IMR-90 (cell line): Measurements from ENCODE around the gene PTCH1.

Experiments
- BHLHE40 ChIP-seq: fragments of 150-350 bp; IDR thresholded peaks from 2 replicates; pipeline ENCODE4 v1.6.1; 2016; ENCODE audit warnings: mild to moderate bottlenecking, low read depth, low read length
- CHD1 ChIP-seq: IDR thresholded peaks from 2 replicates; pipeline ENCODE4 v1.6.1; 2012; ENCODE audit warnings: low read depth, low read length, improper control_type of control experiment
- FOS ChIP-seq: fragments of 150-350 bp; IDR thresholded peaks from 2 replicates; pipeline ENCODE4 v1.6.1; 2016; ENCODE audit warnings: low read depth, low read length
- MAFK ChIP-seq: IDR thresholded peaks from 2 replicates; pipeline ENCODE4 v1.6.1; 2012; ENCODE audit warnings: low read depth, low read length, improper control_type of control experiment
- MAZ ChIP-seq: IDR thresholded peaks from 2 replicates; pipeline ENCODE4 v1.6.1; 2012; ENCODE audit warnings: low read depth, mild to moderate bottlenecking, low read length, improper control_type of control experiment, moderate library complexity, borderline replicate concordance
- MXI1 ChIP-seq: IDR thresholded peaks from 2 replicates; pipeline ENCODE4 v1.6.1; 2012; ENCODE audit warnings: low read depth, mild to moderate bottlenecking, low read length, moderate library complexity, borderline replicate concordance
- POLR2A ChIP-seq: IDR thresholded peaks from 2 replicates; pipeline ENCODE4 v1.6.1; 2012; ENCODE audit warnings: mild to moderate bottlenecking, low read depth, low read length
- RAD21 ChIP-seq: IDR thresholded peaks from 2 replicates; pipeline ENCODE4 v1.6.1; 2012; ENCODE audit warnings: low read length, improper control_type of control experiment
- RFX5 ChIP-seq: IDR thresholded peaks from 2 replicates; pipeline ENCODE4 v1.8.0; 2012; ENCODE audit warnings: low read depth, mild to moderate bottlenecking, low read length, moderate library complexity
- SMC3 ChIP-seq: fragments of 150-350 bp; IDR thresholded peaks from 2 replicates; pipeline ENCODE4 v1.6.1; 2016; ENCODE audit warnings: low read depth, mild to moderate bottlenecking, antibody characterized with exemption, low read length, moderate library complexity
- TF ChIP-seq, protein P1 (sequence below): conservative IDR thresholded peaks from 2 replicates; pipeline ENCODE4 v1.5.1; 2012; ENCODE audit warnings: mild to moderate bottlenecking, low read depth, low read length, improper control_type of control experiment

DNA sequence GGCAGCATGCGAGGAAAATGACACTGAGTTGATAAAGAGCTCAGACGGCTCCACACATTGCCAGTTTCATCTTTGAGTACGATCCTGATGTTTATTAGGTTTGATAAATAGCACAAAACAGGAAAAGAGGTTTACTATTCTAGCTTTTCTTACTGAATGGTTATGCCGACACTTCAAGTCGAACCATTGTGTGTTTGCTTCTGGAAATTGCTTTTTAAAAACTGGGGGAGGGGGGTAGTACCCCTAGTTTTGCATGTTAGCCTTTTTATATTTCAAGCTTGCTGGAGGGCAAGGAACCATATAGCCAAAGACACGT is 5.2 kb downstream of the PTCH1 start:
- TF ChIP-seq, protein P1, sequence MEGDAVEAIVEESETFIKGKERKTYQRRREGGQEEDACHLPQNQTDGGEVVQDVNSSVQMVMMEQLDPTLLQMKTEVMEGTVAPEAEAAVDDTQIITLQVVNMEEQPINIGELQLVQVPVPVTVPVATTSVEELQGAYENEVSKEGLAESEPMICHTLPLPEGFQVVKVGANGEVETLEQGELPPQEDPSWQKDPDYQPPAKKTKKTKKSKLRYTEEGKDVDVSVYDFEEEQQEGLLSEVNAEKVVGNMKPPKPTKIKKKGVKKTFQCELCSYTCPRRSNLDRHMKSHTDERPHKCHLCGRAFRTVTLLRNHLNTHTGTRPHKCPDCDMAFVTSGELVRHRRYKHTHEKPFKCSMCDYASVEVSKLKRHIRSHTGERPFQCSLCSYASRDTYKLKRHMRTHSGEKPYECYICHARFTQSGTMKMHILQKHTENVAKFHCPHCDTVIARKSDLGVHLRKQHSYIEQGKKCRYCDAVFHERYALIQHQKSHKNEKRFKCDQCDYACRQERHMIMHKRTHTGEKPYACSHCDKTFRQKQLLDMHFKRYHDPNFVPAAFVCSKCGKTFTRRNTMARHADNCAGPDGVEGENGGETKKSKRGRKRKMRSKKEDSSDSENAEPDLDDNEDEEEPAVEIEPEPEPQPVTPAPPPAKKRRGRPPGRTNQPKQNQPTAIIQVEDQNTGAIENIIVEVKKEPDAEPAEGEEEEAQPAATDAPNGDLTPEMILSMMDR: no peak
- no peak for TF ChIP-seq MXI1
- no peak for TF ChIP-seq POLR2A
- no peak for TF ChIP-seq SMC3
- TF ChIP-seq RAD21: no peak
- TF ChIP-seq FOS: no peak
- no peak for TF ChIP-seq CHD1
- no peak for TF ChIP-seq MAZ
- no peak for TF ChIP-seq RFX5
- TF ChIP-seq BHLHE40: no peak
- no peak for TF ChIP-seq MAFK
